Nephron (organoid): Measurements from ENCODE around the gene PTPN12.

ENCODE experiments used
- H3K27ac Mint-ChIP-seq, 3 experiments: 2 replicates each; pipeline ENCODE4 v1.8.0; 2020; ENCODE audit warnings: mixed read lengths in 3 of 3, mild to moderate bottlenecking in 2 of 3, moderate library complexity in 1 of 3
- H3K27me3 Mint-ChIP-seq: 2 replicates; pipeline ENCODE4 v1.8.0; 2021; ENCODE audit warnings: low read depth, mild to moderate bottlenecking, moderate library complexity, mixed read lengths
- H3K36me3 Mint-ChIP-seq: 2 replicates; pipeline ENCODE4 v1.8.0; 2020; ENCODE audit warnings: low read depth, mixed read lengths
- H3K4me1 Mint-ChIP-seq: 2 replicates; pipeline ENCODE4 v1.8.0; 2020; ENCODE audit warnings: mixed read lengths
- H3K4me3 Mint-ChIP-seq, 3 experiments: 2 replicates each; pipeline ENCODE4 v1.8.0; 2020; ENCODE audit warnings: mild to moderate bottlenecking in 3 of 3, mixed read lengths in 3 of 3, moderate library complexity in 2 of 3
- H3K9me3 Mint-ChIP-seq: 2 replicates; pipeline ENCODE4 v1.8.0; 2020; ENCODE audit warnings: mixed read lengths
- CTCF ChIP-seq, 3 experiments: fragments of 200-600 bp; sonication (generic); IDR thresholded peaks; one replicate each; pipeline ENCODE4 v1.5.0; 2021; ENCODE audit warnings: antibody characterized with exemption in 3 of 3; ENCODE audit not compliant: unreplicated experiment in 3 of 3

The PTPN12 gene

GRCh38 chr7:77537136-77537777 lies at the start of gene PTPN12:
TSS of gene PTPN12 (plus strand) at chr7:77537295. CDS start at chr7:77537547, 252 bp downstream.
- H3K4me1 Mint-ChIP-seq, result peaks cover 25% of the 10 kb centered on the region
- peaks cover 5% of the 10 kb centered on the region for H3K9me3 Mint-ChIP-seq
- TF ChIP-seq CTCF (IDR thresholded peaks at IDR 0.05; ENCODE audit: unreplicated experiment in 3 of 3), result no peak
- H3K27ac Mint-ChIP-seq, result peak within 1 kb of the TSS; percentile 95 to 99 (median 98)
- peaks cover 5% of the 10 kb centered on the region for H3K36me3 Mint-ChIP-seq
- H3K4me3 Mint-ChIP-seq, result peak within 1 kb of the TSS; percentile 95 to 99 (median 98)
- no peaks in the 10 kb centered on the region for H3K27me3 Mint-ChIP-seq

GRCh38 chr7:77488986-77489385 lies 48.1 kb upstream of the PTPN12 start:
- no peak overlapping the region for H3K4me3 Mint-ChIP-seq
- no peaks in the 10 kb centered on the region for H3K4me1 Mint-ChIP-seq
- TF ChIP-seq CTCF (IDR thresholded peaks at IDR 0.05; ENCODE audit: unreplicated experiment in 3 of 3), result no peak
- peaks cover 9% of the 10 kb centered on the region for H3K9me3 Mint-ChIP-seq
- peaks cover 4% of the 10 kb centered on the region for H3K36me3 Mint-ChIP-seq
- H3K27ac Mint-ChIP-seq, result no peak overlapping the region
- no peaks in the 10 kb centered on the region for H3K27me3 Mint-ChIP-seq

GRCh38 chr7:77497079-77497478 lies 40.0 kb upstream of the PTPN12 start:
- Mint-ChIP-seq H3K4me1 (no peaks in the 10 kb centered on the region), H3K27me3 (no peaks in the 10 kb centered on the region), H3K4me3 (no peak overlapping the region), H3K27ac (no peak overlapping the region), H3K36me3 (peaks cover 4% of the 10 kb centered on the region), H3K9me3 (peaks cover 14% of the 10 kb centered on the region)
- no peak for TF ChIP-seq CTCF (IDR thresholded peaks at IDR 0.05; ENCODE audit: unreplicated experiment in 3 of 3)

- no peak overlapping the region for H3K4me3 Mint-ChIP-seq
- peaks cover 7% of the 10 kb centered on the region for H3K9me3 Mint-ChIP-seq
- no peaks in the 10 kb centered on the region for H3K4me1 Mint-ChIP-seq
- no peak for TF ChIP-seq CTCF (IDR thresholded peaks at IDR 0.05; ENCODE audit: unreplicated experiment in 3 of 3)
- no peaks in the 10 kb centered on the region for H3K36me3 Mint-ChIP-seq
- no peak overlapping the region for H3K27ac Mint-ChIP-seq
- no peaks in the 10 kb centered on the region for H3K27me3 Mint-ChIP-seq
Measured at GRCh38 chr7:77498659-77499379, 38.3 kb upstream of the PTPN12 start.

GRCh38 chr7:77501192-77501515 lies 35.9 kb upstream of the PTPN12 start:
- Mint-ChIP-seq H3K36me3 (no peaks in the 10 kb centered on the region), H3K27ac (peak overlapping the region; percentile 29 to 52 (median 29)), H3K4me1 (no peaks in the 10 kb centered on the region), H3K27me3 (no peaks in the 10 kb centered on the region), H3K4me3 (no peak overlapping the region), H3K9me3 (peaks cover 2% of the 10 kb centered on the region)
- no peak for TF ChIP-seq CTCF (IDR thresholded peaks at IDR 0.05; ENCODE audit: unreplicated experiment in 3 of 3)

GRCh38 chr7:77504951-77505350 lies 32.1 kb upstream of the PTPN12 start:
- TF ChIP-seq CTCF (IDR thresholded peaks at IDR 0.05; ENCODE audit: unreplicated experiment in 3 of 3), result no peak
- Mint-ChIP-seq H3K4me1 (no peaks in the 10 kb centered on the region), H3K27ac (no peak overlapping the region), H3K4me3 (no peak overlapping the region), H3K36me3 (peaks cover 9% of the 10 kb centered on the region), H3K27me3 (no peaks in the 10 kb centered on the region), H3K9me3 (peaks cover 10% of the 10 kb centered on the region)
